Measurements from ENCODE around the gene TMEM44. TPM values are rescaled to one million over a fixed set of nuclear protein-coding genes. Genes with fewer than 3 reads are reported as not detected.

Gene TMEM44
- total and polyA plus RNA-seq, 9 of the 15 experiments (the other 6 are each of a cell fraction or from before 2014, with no cell fraction given), result 0.53 to 18.1 (median 11.3) TPM

GRCh38 chr3:194632809-194633348 lies 340 bp downstream of the TMEM44 start (continued):
- TF ChIP-seq REST (IDR thresholded peaks at IDR 0.05; ENCODE audit: borderline replicate concordance) (no peak), REST (CRISPR knock-in tag; IDR thresholded peaks at IDR 0.05; ENCODE audit: low read depth) (no peak), HNRNPL (IDR thresholded peaks at IDR 0.05; ENCODE audit: low read depth, low read length) (0 out of 2 replicates have a peak, but pooled peaks have one; percentile 3), MIER1 (IDR thresholded peaks at IDR 0.05; ENCODE audit: low read depth) (no peak), HDAC1 (IDR thresholded peaks at IDR 0.05) (no peak), ZNF518B (CRISPR knock-in tag; IDR thresholded peaks at IDR 0.05) (no peak), BHLHE40 (IDR thresholded peaks at IDR 0.05; ENCODE audit: low read length) (no peak), NFIC (IDR thresholded peaks at IDR 0.05) (peak; percentile 86), IRF2 (CRISPR knock-in tag; IDR thresholded peaks at IDR 0.05) (no peak), MLX (CRISPR knock-in tag; conservative IDR thresholded peaks at IDR 0.05) (no peak), CLOCK (CRISPR knock-in tag; IDR thresholded peaks at IDR 0.05; ENCODE audit: borderline replicate concordance) (no peak), BMI1 (IDR thresholded peaks at IDR 0.05; ENCODE audit: low read length) (no peak), KLF13 (tag; IDR thresholded peaks at IDR 0.05; ENCODE audit: borderline replicate concordance, low read depth) (no peak)
